NCI-H774 (cell line): ENCODE data around the gene PCYT2.
"Not testable (repeated sequence)": the region's sequence is repeated elsewhere in the genome, so short reads cannot be mapped to it uniquely, and the experiment has no call there.

ENCODE experiments used
- DNase-seq: peaks from one replicate; lab custom pipeline; 2025; lab: John Stamatoyannopoulos, UW

The PCYT2 gene

GRCh38 chr17:81927152-81927652, 16.0 kb upstream of the PCYT2 start:
- no peak for DNase-seq

- peak; percentile 55 for DNase-seq
These were observed 15.4 kb upstream of the PCYT2 start for GRCh38 chr17:81926451-81927151.

GRCh38 chr17:81925860-81926450, 14.8 kb upstream of the PCYT2 start:
- no peak for DNase-seq

DNA sequence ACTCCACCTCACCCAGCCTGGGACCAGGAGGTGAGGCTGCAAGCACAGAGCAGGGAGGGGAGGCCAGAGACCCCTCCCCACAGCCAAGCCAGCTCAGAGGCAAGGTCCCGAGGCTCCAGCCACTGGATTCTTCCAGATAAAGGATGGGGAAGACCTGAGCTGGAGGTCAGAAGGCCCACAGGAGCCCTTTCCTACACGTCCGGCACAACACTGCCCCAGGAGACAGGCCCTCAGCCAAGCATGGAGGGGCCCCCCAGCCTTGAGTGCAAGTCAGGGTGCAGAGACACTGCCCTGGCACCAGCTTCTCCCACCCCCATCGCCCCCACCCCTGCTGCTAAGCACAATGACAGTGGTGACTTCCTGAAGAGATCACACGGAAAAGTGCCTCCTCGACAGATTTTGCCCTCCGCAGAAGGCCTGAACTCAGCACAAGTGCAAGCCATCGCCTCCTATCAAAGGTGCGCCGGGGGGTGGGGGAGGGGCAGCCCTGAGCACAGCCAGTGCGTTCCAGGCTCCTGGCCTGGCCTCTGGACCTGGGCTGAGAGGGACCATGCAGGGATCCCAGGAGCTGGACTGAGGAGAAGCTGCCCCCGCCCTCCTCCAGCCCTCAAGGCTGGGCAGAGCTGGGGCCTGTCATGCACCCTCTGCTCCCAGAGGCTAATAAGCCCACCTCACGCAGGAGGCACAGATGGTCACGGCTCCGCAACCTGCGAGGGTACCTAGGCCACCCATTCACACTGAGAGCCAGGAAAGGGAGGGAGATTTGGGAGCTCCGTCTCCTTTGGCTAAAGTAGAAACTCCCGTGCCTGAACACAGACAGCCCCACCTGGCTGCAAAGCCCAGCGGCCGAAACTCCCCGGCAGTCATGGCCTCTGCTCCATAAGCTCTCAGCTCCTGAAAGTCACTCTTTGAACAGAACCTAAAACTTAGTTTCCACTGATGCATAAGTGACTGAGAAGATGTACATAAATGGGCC, 13.6 kb upstream of the PCYT2 start:
- no peak for DNase-seq

DNA sequence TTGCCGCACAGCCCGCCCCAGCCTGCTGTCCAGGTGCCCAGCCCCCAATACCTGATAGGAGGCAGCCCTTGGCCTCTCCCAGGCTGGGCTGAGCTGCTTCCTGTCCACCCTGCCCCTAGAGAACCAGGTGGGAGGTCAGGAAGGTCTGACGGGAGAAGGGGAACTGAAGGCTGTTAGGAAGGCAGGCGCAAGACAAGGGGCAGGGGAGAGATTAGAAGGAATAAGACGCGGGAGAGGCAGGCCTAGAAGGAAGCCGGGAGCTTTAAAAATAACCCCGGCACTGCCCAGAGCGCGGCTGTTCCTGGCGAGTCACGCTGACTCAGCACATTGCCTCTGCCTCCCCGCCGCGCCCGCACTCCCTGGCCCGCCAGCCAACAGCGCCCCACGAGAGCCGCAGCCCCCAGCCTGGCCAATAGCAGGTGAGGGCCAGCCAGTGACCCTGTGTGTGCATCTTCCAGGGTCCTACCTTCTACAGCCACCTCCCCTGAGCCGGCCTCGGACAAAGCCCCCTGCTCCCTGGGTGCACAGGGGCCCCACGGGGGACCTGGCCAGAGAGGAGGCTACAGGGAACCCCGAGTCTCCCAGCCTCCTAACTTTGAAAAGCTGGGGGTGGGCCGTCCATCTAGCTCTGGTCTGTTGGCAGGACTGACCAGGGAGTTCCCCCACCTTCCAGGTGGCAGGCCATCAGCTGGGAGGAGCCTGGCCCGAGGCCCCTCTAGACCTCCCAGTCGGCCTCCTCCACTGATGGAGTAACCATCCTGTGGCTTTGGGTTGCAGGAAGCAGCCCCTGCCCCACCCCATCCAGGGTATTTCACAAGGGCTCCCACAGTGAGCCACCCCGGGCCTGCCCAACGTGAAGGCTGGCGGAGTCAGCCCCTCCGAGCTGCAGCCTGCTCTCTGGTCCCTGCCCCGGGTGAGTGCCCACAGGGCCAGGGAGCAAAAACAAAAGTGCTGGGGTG, 12.4 kb upstream of the PCYT2 start:
- DNase-seq = no peak

DNA sequence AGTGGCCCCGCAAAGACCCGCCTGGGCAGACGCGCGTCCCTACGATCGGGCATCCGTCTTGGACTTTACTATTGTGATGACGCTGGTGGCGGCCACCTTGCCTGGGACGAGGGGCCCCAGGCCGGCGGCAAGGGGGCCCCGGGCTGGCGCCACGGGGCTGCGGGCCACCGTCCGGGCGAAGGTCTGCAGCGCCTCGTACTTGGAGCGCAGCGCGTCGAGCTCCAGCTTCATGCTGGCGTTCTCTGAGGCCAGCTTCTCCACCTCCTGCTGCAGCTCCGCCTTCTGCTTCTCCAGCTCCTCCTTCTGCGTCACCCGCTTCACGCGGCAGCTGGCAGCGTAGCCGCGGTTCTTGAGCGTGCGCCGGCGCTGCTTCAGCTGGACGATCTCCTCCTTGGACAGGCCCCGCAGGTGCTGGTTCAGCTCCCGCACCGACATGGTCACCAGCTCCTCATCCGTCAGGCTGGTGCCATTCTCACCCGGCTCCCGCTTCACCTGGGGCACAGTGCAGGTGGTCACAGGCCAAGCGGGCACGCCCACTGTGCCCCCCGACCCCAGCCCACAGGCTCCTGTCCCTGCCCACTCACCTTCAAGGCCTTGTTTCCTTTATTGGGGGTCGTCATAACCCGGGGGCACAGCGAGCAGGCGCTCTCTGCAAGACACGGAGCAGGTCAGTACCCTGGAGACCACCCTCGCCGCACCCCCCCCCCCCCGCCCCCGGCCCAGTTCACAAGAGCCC, 11.5 kb upstream of the PCYT2 start:
- no peak for DNase-seq

- no peak for DNase-seq
These were observed 10.9 kb upstream of the PCYT2 start for GRCh38 chr17:81921996-81922565.

DNA sequence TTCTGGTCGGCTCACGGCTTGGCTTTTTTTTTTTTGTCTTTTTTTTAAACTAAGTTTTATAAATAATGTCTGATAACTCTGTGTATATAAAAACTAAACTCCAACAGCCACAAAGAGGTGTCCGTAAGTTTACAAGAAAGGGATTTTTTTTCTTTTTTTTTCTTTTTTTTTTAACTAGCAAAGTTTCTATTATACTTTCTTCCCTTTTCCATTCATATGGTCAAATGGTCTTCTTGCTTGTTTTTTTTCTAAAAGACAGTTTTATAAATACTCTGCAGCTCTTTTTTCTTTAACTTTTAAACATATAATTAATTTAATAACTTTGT, 10.3 kb upstream of the PCYT2 start:
- no peak for DNase-seq

- DNase-seq = no peak
These were observed 9.7 kb upstream of the PCYT2 start for GRCh38 chr17:81920612-81921536.

DNA sequence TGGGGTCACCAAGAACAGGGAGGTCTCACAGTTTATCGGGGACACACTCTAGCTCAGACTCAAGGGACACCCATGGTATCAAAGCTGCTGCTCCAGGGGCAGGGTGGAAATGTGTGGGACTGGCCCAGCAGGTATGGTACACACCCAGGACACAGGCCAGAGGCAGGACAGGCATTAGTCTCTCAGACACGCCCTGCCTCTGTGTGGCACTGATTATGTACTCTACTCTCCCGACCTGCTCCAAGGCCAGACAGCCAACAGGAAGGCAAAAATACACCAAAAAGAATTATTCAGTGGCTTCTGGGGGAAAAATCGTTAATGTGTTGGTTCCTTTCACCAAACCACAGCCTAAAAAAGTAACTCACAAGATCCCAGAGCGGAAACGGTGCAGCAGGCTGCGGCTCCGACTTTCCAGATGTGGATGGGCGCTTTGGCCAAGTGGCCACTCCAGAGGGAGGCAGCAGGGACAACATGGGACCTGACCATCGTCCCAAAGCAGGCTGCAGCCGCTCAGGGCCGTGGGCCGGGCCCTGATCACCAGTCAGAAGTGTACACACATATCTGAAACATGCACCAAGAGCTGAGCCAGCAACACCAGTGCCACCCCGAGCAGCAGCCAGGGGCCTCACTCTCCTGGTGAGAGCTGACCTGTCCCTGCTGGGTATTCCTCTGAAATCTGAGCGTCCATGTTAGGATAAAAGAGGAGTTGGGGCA, 7.8 kb upstream of the PCYT2 start:
- DNase-seq = no peak

GRCh38 chr17:81918333-81918669, 7.1 kb upstream of the PCYT2 start:
- not testable (repeated sequence) for DNase-seq

GRCh38 chr17:81917565-81918332, 6.5 kb upstream of the PCYT2 start, which contains the start of gene SIRT7:
Gene SIRT7 (minus strand): TSS chr17:81918176. CDS start chr17:81918131, 45 bp downstream.
- DNase-seq = peak; percentile 90

DNA sequence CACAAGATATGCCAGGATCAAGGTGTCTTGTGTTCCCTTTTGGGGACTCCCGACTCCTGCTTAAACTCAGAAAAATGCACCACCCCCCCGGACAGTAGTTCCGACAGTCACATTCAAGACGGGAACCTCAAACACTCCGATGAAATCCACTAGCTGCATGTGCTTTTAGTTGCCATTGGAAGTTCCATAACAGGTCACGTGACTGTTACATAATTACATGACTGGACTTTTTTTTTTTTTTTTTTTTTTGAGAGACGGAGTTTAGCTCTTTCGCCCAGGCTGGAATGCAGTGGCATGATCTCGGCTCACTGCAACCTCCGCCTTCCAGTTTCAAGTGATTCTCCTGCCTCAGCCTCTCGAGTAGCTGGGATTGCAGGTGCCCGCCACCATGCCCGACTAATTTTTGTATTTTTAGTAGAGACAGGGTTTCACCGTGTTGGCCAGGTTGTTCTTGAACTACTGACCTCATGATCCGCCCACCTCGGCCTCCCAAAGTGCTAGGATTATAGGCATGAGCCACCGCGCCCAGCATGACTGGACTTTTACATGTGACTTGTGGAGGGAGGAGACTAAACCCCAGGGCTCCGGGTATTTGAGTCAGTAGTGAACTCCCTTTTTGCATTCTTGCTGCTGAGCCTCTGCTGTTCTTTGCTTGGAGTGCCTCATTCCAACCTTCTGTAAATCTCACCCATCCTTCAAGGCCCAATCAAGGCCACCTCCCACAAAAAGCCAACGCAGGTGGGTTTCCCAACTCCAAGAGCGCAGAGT, 5.2 kb upstream of the PCYT2 start:
- DNase-seq = no peak

DNA sequence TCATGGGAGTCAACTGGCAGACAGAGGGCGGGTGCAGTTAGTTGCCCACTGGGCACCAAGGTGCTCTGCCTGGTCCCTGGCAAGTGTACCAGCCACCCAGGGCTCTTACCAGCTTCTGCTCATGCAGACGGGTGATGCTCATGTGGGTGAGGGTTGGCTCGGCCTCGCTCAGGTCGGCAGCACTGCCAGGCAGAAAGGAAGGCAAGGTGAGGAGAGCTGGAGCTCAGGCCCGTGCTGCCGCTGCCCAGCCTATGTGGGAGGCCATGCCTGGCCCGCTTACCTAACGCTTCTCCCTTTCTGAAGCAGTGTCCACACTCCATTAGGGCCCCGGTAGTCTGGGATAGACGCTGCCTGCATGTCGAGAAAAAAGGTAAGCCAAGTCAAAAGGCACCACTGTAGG, 4.1 kb upstream of the PCYT2 start:
- no peak for DNase-seq

GRCh38 chr17:81914103-81914850, 3.1 kb upstream of the PCYT2 start:
- no peak for DNase-seq

- DNase-seq = no peak
These were observed 2.3 kb upstream of the PCYT2 start for GRCh38 chr17:81913394-81914102.
